NCI-H774 (cell line): ENCODE results near the gene ST8SIA4.
"Not testable (repeated sequence)": the region's sequence is repeated elsewhere in the genome, so short reads cannot be mapped to it uniquely, and the experiment has no call there.

Experiments used
- DNase-seq: peaks from one replicate; lab custom pipeline; 2025; lab: John Stamatoyannopoulos, UW

ST8SIA4 gene

GRCh38 chr5:100787648-100788047 lies 115.4 kb downstream of the ST8SIA4 start:
- DNase-seq = no peak

- DNase-seq = not testable (repeated sequence)
Observed at GRCh38 chr5:100785536-100785935, 117.5 kb downstream of the ST8SIA4 start.

DNA sequence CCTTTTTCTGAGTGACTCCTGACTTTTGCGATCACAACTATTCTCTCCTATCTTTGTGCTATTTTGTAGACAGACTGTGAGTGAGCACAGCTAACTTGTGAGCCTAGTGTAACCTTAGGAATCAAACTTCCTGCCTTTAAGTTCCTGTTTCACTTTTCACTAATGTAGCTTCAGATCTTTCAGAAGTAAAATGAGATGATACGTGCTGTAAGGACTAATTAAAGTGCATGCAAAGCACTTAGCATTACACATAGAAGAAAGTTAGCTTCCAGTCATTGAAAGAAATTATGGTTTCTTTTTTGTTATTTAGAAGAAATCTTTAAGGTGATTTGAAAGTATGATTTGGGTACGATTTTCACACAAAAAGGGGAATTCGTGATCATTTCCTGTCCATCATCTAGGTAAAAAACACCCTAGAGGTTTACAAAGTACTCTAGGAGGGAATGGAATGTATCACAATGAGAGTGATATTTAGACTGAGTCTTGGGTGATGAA lies 122.7 kb downstream of the ST8SIA4 start:
- DNase-seq = no peak

DNA sequence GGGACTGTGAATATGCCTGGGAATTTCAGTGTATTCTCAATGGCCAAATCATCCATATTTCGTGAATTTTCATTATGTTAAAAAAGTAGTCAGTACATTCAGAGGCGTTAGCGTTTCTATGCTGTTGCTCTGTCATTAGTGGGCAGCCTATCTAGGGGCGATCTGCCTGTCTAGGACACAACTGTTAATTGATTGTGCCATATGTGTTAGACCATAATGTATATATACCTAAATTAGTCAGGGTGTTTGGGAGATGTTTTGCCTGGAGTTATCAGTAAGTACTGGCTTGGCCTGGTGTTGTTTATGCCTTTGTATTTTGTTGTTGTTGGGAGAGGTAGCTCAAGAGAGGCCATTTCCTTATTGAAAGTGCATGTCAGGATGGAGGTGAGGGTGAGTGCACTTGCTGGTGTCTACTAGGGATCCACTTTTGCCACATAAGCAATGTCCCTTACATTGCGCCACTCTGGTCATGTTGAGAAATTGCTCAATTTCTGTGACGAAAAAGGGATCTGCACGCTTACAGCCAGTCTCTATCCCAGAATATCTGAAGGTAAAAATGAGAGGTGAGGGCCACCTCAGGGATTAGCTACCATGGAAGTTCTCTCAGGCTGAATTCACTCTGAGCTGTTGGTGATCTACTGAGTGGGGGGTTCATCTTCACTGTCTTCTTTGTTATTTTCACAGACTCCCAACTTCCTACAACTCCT lies 123.3 kb downstream of the ST8SIA4 start:
- no peak for DNase-seq

- no peak for DNase-seq
Observed at GRCh38 chr5:100777680-100778300, 125.3 kb downstream of the ST8SIA4 start.

- DNase-seq = no peak
Observed at GRCh38 chr5:100775533-100775855, 127.6 kb downstream of the ST8SIA4 start.

GRCh38 chr5:100772548-100772947 lies 130.5 kb downstream of the ST8SIA4 start:
- no peak for DNase-seq

GRCh38 chr5:100772006-100772405 lies 131.1 kb downstream of the ST8SIA4 start:
- no peak for DNase-seq

DNA sequence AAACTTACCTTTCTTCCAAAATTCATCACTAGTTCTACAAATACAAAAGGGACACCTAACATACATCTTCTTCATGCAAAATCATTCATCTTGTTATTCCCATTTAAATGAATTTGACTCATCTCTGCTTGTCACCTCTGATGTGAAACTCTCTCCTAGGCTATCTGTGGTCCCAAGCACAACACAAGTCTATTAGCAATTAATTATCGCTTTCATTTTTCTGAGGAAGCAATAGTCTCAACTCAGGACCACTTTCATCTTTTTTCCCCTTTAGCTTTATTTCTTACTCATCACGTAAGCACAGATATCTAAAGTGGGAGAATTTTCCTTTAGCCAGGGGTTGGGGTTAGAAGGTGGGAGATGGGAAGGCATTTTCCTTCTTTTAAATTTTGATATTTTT lies 131.9 kb downstream of the ST8SIA4 start:
- no peak for DNase-seq

- DNase-seq = no peak
Observed at GRCh38 chr5:100768221-100768620, 134.9 kb downstream of the ST8SIA4 start.

DNA sequence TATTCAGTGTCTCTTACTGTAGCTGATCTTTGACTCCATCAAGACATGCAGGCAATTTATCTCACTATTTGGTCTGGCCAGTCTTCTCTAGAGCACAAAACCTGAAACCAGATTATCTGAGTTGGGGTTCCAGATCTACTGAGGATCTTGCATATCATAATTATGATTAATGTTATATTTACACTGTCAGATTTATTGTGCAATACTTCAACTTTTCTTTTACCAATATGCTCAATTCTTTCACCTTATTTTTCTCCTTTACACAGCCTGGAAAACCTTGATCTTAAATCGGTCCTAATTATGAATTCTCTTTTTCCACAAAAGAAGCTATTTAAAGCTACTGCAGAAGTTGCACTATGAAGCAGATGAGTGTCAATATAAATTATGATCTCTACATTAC lies 140.1 kb downstream of the ST8SIA4 start:
- DNase-seq = no peak

DNA sequence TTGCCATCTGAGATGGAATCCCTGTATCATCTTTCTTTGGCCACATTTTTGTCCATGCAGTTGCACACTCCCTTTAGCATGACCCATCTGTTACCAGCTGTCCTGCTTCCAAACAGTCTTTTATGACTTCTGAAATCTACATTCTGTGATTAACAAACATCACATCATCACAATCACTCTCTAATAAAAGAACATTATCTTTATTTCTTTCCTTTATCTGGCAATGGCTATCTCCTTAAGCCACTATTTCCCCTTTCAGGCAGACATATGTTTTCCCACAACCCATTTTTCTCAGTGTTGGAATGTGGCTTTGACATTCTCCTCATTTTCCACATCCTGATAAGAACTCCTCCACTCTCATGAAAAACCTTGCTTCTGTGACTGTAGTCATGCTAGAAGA lies 141.0 kb downstream of the ST8SIA4 start:
- DNase-seq = no peak

GRCh38 chr5:100761192-100761591 lies 141.9 kb downstream of the ST8SIA4 start:
- DNase-seq = no peak

- DNase-seq = no peak
Observed at GRCh38 chr5:100760688-100761087, 142.4 kb downstream of the ST8SIA4 start.

GRCh38 chr5:100758780-100759179 lies 144.3 kb downstream of the ST8SIA4 start:
- DNase-seq = no peak

DNA sequence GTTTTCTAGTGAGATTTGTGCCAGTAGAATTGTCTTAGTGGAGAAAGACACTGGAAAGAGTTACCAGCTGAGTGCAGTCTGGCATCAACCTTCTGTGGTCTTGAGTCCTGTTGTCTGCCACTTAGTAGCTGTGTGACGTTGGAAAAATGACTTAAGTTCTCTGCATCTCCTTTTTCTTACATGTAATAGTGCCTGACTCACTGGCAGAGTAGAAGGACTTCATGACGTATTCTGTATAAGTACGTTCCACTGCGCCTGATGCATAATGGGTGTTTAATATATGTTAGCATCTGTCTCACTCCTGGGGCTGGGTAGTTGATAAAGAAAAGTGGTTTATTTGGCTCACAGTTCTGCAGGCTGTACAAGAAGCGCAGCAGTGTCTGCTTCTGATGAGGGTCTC lies 144.8 kb downstream of the ST8SIA4 start:
- DNase-seq = no peak

GRCh38 chr5:100757618-100758017 lies 145.5 kb downstream of the ST8SIA4 start:
- DNase-seq = no peak
